OCI-M1 (cell line): ENCODE results near the gene TBX10.
A peak's percentile ranks its signal among the peaks of the same experiment; 100 is the strongest.
"Not testable (repeated sequence)": the region's sequence is repeated elsewhere in the genome, so short reads cannot be mapped to it uniquely, and the experiment has no call there.

Experiments
- DNase-seq: peaks from one replicate; lab custom pipeline; 2025; lab: John Stamatoyannopoulos, UW

Gene TBX10

GRCh38 chr11:67639438-67639859, at the start of gene TBX10:
Gene TBX10, minus strand, starts transcription at chr11:67639763. Its CDS starts 291 bp downstream, at chr11:67639472.
- no peak for DNase-seq

- no peak for DNase-seq
These were observed 49.6 kb upstream of the TBX10 start for GRCh38 chr11:67689178-67689577.

GRCh38 chr11:67687986-67688385, 48.4 kb upstream of the TBX10 start:
- DNase-seq: no peak

- DNase-seq: peak; percentile 67
These were observed 46.2 kb upstream of the TBX10 start for GRCh38 chr11:67685641-67686332.

GRCh38 chr11:67682126-67683034, 42.8 kb upstream of the TBX10 start:
- DNase-seq: not testable (repeated sequence)

GRCh38 chr11:67680696-67681470, 41.3 kb upstream of the TBX10 start:
- DNase-seq: peak; percentile 28

- no peak for DNase-seq
These were observed 35.6 kb upstream of the TBX10 start for GRCh38 chr11:67675058-67675747.

- DNase-seq: no peak
These were observed 34.9 kb upstream of the TBX10 start, which contains the start of gene ALDH3B2 for GRCh38 chr11:67674442-67674871. Gene ALDH3B2, minus strand, starts transcription at chr11:67674623. Its CDS starts 7,688 bp downstream, at chr11:67666935.

- DNase-seq: no peak
These were observed 34.3 kb upstream of the TBX10 start for GRCh38 chr11:67673902-67674301.

- no peak for DNase-seq
These were observed 33.8 kb upstream of the TBX10 start for GRCh38 chr11:67673358-67673757.

GRCh38 chr11:67671211-67671520, 31.6 kb upstream of the TBX10 start:
- no peak for DNase-seq

- no peak for DNase-seq
These were observed 31.0 kb upstream of the TBX10 start for GRCh38 chr11:67670316-67671210.

GRCh38 chr11:67668192-67668551, 28.6 kb upstream of the TBX10 start:
- no peak for DNase-seq

- DNase-seq: no peak
These were observed 28.1 kb upstream of the TBX10 start for GRCh38 chr11:67667490-67668191.

- no peak for DNase-seq
These were observed 27.3 kb upstream of the TBX10 start for GRCh38 chr11:67666676-67667489.

- DNase-seq: no peak
These were observed 26.7 kb upstream of the TBX10 start for GRCh38 chr11:67666303-67666645.

GRCh38 chr11:67665541-67666302, 26.2 kb upstream of the TBX10 start:
- peak; percentile 5 for DNase-seq

GRCh38 chr11:67664696-67665540, 25.4 kb upstream of the TBX10 start:
- DNase-seq: no peak
